GM18870 (cell line): Measurements from ENCODE around the gene OTOA.
"Not testable (repeated sequence)": the region's sequence is repeated elsewhere in the genome, so short reads cannot be mapped to it uniquely, and the experiment has no call there.

ENCODE experiments used
- ATAC-seq: cut with Tn5 transposase; IDR thresholded peaks from one replicate; pipeline ENCODE4 v1.9.1; 2021; ENCODE audit warnings: moderate library complexity; ENCODE audit not compliant: unreplicated experiment

OTOA gene

GRCh38 chr16:21663889-21664647, at the start of gene OTOA:
OTOA (plus strand) TSS chr16:21663968; CDS start chr16:21678515, 14,547 bp downstream.
- no peak for ATAC-seq

GRCh38 chr16:21614896-21615295, 48.9 kb upstream of the OTOA start:
- ATAC-seq: no peak

- ATAC-seq: no peak
These were observed 46.2 kb upstream of the OTOA start for GRCh38 chr16:21617607-21618006.

- no peak for ATAC-seq
These were observed 45.5 kb upstream of the OTOA start for GRCh38 chr16:21618281-21618680.

- ATAC-seq: no peak
These were observed 43.9 kb upstream of the OTOA start for GRCh38 chr16:21619765-21620425.

DNA sequence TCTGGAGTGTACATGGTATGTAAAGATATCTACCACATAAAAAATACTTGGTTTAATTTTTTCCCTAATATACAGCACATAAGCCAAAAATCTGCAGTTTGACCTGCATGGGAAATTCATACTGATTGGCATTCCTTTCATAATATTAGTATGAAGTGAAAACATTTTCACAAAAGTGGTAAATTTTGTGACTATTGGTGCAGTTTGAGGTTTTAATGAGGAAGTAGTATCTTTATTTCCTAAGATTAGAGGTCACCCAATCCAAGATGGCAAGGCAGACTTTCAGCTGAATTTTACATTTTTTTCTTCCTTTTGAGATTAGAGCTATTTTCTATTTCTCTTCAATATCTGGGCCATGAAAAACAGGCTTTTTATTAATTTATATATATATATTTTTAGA, 43.2 kb upstream of the OTOA start:
- ATAC-seq: no peak

DNA sequence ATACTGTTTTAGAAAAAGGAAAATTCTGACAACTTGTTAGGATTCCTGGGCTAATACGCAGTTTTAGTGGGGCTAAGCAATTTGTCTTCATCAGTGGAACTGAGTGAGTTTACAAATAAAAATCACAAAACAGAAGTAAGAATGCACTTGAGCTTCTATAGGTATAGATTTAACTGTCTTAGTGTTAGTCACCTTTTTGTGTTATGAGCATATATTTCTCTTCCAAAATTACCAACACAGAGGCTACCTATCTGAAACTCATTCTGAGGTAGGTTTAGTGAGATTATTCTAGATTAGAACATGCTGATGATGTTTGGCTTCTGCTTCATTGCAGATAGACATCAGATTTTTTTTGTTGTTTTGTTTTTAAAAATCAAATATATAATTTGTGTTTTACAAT, 41.2 kb upstream of the OTOA start:
- ATAC-seq: no peak

DNA sequence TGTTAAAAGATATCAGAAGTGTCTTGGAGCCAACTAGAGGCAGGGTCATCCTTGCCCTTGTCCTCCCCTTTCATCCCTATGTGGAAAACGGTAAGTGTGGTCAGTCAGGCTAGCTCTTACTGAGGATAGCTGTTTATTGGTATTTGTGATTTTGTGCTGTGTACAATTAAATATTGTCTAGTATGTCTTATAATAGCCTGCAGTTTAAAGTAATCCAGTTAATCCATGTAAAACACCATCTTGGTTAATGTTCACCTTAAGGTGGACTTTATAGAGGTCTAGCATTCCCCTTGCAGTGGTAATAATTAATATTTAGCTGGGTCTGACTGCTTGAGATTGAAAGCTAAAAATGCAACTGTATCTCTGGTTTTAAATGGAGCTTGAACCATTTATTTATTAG, 38.7 kb upstream of the OTOA start:
- no peak for ATAC-seq

DNA sequence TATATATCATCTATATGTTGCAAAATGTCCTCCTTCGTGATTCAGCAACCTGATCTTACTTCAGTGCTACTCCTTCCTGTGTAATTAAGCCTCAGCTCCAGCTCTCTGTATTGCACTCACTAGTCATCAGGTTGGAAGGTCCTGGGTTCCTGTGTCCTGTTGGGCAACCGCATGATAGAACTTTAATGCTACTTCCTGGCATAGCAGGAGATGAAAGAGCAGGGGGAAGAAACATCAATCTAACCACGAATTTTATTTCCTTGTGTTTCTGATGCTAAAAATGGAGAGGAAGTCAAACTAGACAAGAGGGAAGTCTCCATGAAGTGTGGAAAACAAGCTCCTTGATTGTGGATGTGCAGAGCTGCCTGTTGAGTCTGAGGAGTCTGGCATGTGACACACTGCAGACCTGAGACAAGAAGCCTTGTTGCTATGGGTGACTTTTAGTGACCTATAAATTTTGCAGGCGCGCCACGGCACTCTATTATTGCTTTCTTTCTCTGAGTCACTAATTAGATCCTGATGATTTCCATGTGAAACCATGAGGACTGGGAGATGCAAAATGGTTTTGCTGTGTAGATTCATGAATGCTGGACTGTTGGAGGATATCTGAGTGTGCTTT, 37.0 kb upstream of the OTOA start:
- ATAC-seq: no peak

GRCh38 chr16:21628121-21628726, 35.5 kb upstream of the OTOA start:
- ATAC-seq: no peak

DNA sequence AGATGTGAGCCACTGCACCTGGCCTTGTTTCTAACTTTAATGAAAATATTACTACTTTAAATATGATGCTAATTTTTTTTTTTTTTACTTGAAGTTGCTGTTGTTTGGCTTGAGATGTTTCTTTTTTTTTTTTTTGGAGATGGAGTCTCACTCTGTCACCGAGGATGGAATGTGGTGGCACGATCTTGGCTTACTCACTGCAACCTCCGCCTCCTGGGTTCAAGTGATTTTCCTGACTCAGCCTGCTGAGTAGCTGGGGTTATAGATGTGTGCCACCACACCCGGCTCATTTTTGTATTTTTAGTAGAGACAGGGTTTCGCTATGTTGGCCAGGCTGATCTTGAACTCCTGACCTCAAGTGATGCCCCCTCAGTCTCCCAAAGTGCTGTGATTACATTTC, 35.0 kb upstream of the OTOA start:
- ATAC-seq: no peak

DNA sequence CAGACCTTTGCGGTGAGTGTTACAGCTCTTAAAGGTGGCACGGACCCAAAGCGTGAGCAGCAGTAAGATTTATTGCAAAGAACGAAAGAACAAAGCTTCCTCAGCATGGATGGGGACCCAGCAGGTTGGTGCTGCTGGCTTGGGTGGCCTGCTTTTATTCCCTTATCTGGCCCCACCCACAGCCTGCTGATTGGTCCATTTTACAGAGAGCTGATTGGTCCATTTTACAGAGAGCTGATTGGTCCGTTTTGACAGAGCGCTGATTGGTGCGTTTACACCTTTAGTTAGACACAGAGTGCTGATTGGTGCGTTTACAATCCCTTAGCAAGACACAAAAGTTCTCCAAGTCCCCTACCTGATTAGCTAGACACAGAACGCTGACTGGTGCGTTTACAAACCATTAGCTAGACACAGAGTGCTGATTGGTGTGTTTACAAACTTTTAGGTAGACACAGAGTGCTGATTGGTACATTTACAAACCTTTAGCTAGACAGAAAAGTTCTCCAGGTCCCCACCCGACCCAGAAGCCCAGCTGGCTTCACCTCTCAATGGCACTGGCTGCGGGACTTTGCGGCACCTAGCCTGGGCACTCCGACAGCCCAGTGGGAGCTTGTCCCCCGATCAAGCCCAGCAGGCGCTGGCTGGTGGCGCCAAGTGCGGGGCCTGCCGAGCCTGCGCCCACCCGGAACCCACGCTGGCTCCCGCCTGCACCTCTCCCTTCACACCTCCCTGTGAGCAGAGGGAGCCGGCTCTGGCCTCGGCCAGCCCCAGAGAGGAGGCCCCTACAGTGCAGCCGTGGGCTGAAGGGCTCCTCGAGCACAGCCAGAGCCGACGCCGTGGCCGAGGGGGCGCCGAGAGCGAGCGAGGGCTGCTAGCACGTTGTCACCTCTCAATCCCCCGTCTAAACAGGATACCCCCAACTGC, 33.9 kb upstream of the OTOA start:
- not testable (repeated sequence) for ATAC-seq

- ATAC-seq: not testable (repeated sequence)
These were observed 32.9 kb upstream of the OTOA start for GRCh38 chr16:21630866-21631265.

GRCh38 chr16:21631376-21631775, 32.4 kb upstream of the OTOA start:
- ATAC-seq: not testable (repeated sequence)

- ATAC-seq: not testable (repeated sequence)
These were observed 31.7 kb upstream of the OTOA start for GRCh38 chr16:21631951-21632575.

GRCh38 chr16:21634216-21634615, 29.6 kb upstream of the OTOA start:
- no peak for ATAC-seq

DNA sequence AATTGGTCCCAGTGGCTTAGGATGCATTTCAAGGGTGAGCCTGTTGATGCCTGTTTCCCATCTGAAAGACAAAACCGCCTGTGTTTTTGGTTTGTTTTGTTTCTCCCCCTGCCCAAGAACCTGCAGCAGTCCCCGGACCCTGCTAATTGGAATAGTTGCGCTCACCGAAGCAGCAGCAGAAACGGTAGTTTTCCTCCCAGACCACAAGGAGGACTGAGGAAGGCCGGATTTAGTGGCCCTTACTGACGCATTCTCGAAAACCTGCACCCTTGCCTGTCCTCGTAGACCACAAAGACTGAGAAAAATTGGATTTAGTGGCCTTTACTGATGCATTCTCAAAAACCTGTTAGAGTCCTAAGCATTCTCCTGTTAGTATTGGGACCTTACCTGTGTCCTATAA, 28.1 kb upstream of the OTOA start:
- not testable (repeated sequence) for ATAC-seq

- ATAC-seq: no peak
These were observed 26.5 kb upstream of the OTOA start for GRCh38 chr16:21637032-21637968.

GRCh38 chr16:21638573-21638975, 25.2 kb upstream of the OTOA start:
- no peak for ATAC-seq
